Thymus (tissue), 11 donors: ENCODE measurements around the gene NR2F6. TPM values are rescaled to one million over a fixed set of nuclear protein-coding genes. Genes with fewer than 3 reads are reported as not detected.

Experiments used
- DNase-seq, 9 donors: peaks; one replicate each; pipeline ENCODE4 v3.0.0-alpha.2; 2013; ENCODE audit warnings: low spot score in 9 of 9, low read depth in 6 of 9, missing footprints in 1 of 9
- H3K27ac ChIP-seq, 2 donors: one replicate each; pipeline ENCODE4 v1.5.1; 2013; ENCODE audit warnings: control low read depth in 1 of 2, low read depth in 1 of 2, low read length in 1 of 2, mild to moderate bottlenecking in 1 of 2, moderate library complexity in 1 of 2
- H3K27me3 ChIP-seq, 2 donors: one replicate each; pipeline ENCODE4 v1.5.1; 2013; ENCODE audit warnings: low read length in 1 of 2; ENCODE audit not compliant: control insufficient read depth in 2 of 2, insufficient read depth in 1 of 2
- H3K36me3 ChIP-seq, 2 donors: one replicate each; pipeline ENCODE4 v1.5.1; 2013; ENCODE audit warnings: low read length in 1 of 2, mild to moderate bottlenecking in 1 of 2, moderate library complexity in 1 of 2; ENCODE audit not compliant: control insufficient read depth in 2 of 2, insufficient read depth in 2 of 2
- H3K4me1 ChIP-seq, 2 donors: one replicate each; pipeline ENCODE4 v1.5.1; 2013; ENCODE audit warnings: low read length in 2 of 2; ENCODE audit not compliant: control insufficient read depth in 2 of 2, insufficient read depth in 2 of 2
- H3K4me3 ChIP-seq, 2 donors: one replicate each; pipeline ENCODE4 v1.5.1; 2013; ENCODE audit warnings: low read length in 2 of 2, control low read depth in 1 of 2, mild to moderate bottlenecking in 1 of 2
- H3K9me3 ChIP-seq, 2 donors: one replicate each; pipeline ENCODE4 v1.5.1; 2013; ENCODE audit warnings: low read length in 1 of 2, mild to moderate bottlenecking in 1 of 2; ENCODE audit not compliant: control insufficient read depth in 2 of 2, insufficient read depth in 1 of 2
- WGBS: extraction: QIAGEN DNeasy Blood & Tissue Kit; methylation state at CpG from one replicate; pipeline ENCODE4 v1.1.7; 2013; 5-methylcytosine and 5-hydroxymethylcytosine counted together
- polyA plus RNA-seq: library from polyadenylated mRNA; stranded (reverse); fragments of 200-250 nt; gene quantifications from one replicate; pipeline ENCODE4 v1.2.3, GENCODE V29; 2013
- total RNA-seq: library from RNA; stranded (reverse); fragments of 120-200 nt; gene quantifications from one replicate; pipeline ENCODE4 v1.2.4, GENCODE V29; 2013
- donor health status: healthy.

Gene NR2F6
- total and polyA plus RNA-seq, 2 donors = 9.4 to 15.0 TPM

DNA sequence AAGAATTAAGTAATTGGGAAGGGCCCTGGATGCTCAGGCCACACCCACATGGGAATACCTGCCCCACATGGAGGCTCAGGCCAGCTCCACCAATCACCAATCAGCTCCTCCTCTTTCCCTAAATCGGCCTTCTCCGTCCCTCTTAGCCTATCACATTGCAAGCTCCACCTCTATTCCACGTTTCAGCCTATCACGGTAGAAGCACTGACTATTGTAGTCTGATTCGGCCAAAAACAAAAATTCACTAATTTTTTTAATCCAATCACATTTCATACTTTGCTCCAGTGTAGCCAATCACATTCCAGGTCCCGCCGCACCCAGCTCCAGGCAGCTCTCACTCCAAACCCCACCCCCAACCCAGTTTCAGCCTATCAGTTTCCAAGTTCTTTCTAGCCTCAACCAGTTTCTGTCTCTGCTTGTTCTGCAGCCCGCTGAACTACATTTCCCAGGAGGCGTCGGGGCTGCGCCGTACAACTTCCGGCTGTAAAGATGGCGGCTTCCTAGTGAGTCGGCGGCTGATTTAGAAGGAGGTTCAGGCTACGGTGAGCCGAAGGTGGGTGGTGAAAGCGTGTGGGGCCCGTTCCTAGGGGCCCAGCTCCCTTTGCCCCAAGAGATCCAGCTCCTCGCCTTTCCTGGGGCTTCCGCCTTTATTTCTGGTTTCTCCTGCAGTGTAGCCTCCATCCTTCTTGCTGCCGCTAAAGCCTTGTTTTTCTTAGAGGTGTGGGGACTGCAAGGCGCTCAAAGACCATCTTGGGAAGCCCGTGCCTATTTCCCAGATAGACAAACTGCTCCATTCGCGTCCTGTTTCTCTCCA lies 21.5 kb upstream of the NR2F6 start, which contains the start of gene BABAM1:
Gene BABAM1 (plus strand): TSS at position 469 of the 814 bp plus-strand sequence. CDS start 1,364 bp downstream, outside the sequence.
- Histone ChIP-seq H3K4me3 (peak within 1 kb of the TSS; percentile 78 to 95), H3K27ac (peak within 1 kb of the TSS; percentile 77 to 90), H3K36me3 (peaks cover 15 to 27% of the 10 kb centered on the region in 2 donors), H3K27me3 (no peaks in the 10 kb centered on the region), H3K9me3 (no peaks in the 10 kb centered on the region), H3K4me1 (peaks cover 7 to 26% of the 10 kb centered on the region in 2 donors)
- peak; percentile 93 to 99 (median 97) for DNase-seq
- WGBS = under 1% methylated on average over 27 of the region's 27 CpGs

DNA sequence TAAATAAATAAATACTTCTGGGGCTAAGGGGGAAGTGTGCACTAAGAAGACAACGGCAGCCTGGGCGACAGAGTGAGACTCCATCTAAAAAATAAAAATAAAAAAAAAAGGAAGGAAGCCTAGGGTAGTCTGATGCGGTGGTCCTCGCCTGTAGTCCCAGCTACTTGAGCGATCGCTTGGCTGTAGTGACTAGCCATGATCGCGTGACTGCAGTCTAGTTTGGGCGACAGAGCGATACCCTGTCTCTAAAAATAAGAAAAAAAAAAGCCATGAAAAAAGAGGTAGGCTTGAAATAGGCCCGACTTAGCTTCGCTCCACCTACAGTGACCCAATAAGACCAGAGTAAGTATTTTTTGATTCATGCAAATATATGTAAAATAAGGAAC lies 20.9 kb upstream of the NR2F6 start:
- Histone ChIP-seq H3K4me1 (peaks cover 7 to 26% of the 10 kb centered on the region in 2 donors), H3K9me3 (no peaks in the 10 kb centered on the region), H3K4me3 (no peak overlapping the region), H3K36me3 (peaks cover 9 to 21% of the 10 kb centered on the region in 2 donors), H3K27ac (peak overlapping the region; percentile 47 to 77), H3K27me3 (no peaks in the 10 kb centered on the region)
- WGBS = 47% methylated on average over 12 of the region's 12 CpGs
- DNase-seq = no peak

DNA sequence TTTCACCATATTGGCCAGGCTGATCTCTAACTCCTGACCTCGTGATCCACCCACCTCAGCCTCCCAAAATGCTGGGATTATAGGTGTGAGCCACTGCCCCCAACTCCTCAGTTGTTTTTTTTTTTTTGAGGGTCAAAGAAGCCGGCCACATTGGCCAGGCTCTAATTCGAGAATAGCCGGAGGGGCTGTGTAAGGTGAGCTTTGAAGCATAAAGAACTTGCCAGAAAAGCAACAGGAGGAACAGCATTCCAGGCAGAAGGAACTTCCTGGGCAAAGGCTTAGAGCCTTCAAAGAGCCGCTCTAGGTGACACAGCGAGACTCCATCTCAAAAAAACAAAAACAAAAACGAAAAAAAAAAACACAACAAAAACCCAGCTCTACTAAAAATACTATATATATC lies 20.3 kb upstream of the NR2F6 start:
- Histone ChIP-seq H3K4me3 (no peak overlapping the region), H3K36me3 (peaks cover 5 to 16% of the 10 kb centered on the region in 2 donors), H3K9me3 (no peaks in the 10 kb centered on the region), H3K27ac (no peak overlapping the region), H3K27me3 (no peaks in the 10 kb centered on the region), H3K4me1 (peaks cover 7 to 26% of the 10 kb centered on the region in 2 donors)
- no peak for DNase-seq
- WGBS = 95% methylated on average over 7 of the region's 7 CpGs

DNA sequence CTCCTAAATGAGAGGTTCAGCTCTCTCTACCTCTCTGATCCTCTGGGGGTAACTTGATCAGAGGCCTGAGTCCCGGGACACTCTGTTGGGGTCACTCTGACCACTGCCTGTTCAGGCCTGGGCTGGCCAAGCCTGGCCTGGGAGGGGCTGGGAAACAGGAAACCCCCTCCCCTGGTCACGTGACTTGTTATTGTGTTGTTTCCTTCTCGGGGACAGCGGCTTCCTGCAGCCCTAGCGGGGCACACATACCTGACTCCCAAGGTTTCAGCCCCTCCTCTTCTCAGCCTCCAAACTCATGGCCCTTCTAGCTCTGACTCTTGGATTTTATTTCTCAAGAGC lies 18.9 kb upstream of the NR2F6 start, which contains the start of gene USHBP1:
Gene USHBP1 (minus strand): TSS at position 105 of the 339 bp plus-strand sequence. CDS start 446 bp downstream, outside the sequence.
- Histone ChIP-seq H3K9me3 (peaks cover 1 to 11% of the 10 kb centered on the region in 2 donors), H3K27ac (no peak within 1 kb of the TSS), H3K4me1 (peaks cover 7 to 26% of the 10 kb centered on the region in 2 donors), H3K4me3 (no peak within 1 kb of the TSS), H3K36me3 (peaks cover 5 to 8% of the 10 kb centered on the region in 2 donors), H3K27me3 (no peaks in the 10 kb centered on the region)
- DNase-seq = peak in 1 of 9 donors; percentile 38
- 60% methylated on average over 5 of the region's 5 CpGs for WGBS

DNA sequence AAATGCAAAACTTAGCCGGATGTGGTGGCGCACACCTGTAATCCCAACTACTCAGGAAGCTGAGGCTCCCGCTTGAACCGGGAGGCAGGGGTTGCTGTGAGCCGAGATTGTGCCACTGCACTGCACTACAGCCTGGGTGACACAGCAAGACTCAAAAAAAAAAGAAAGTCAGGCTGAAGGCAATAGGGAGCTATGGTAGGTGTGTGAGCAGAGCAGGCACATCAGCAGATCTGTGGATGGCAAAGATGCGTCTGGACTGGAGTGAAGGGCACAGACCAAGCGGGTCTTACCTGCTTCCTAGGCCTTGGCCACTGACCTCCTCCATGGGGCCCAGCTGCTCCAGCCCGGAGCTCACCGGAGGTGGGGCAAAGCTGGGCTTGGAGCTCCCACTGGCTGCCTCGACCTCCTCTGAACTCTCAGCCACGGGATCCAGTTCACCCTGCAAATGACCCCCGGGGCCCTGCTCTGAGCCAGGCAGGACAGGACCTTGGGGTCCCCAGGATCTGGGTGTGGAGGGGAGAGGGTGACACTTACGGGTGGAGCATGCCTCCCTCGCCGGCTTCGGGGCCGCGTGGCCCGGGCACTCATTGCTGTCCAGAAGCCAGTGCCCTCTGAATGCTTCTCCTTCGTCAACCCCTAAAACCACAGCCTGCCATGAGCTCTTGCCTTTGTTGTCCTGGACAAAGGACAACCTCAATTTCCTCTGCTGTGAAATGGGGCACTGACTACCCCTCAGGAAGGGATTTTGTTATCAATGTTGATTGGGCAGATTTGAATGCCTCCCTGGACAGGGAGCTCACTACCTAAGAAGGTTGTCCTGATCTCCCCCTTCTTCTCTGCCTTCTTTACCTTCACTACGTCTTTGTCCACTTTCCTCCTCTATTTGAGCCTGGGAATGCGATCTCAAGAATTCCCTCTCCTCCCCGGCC lies 18.3 kb upstream of the NR2F6 start:
- Histone ChIP-seq H3K4me3 (no peak overlapping the region), H3K4me1 (peaks cover 7 to 26% of the 10 kb centered on the region in 2 donors), H3K27ac (no peak overlapping the region), H3K27me3 (no peaks in the 10 kb centered on the region), H3K36me3 (peaks cover 3 to 4% of the 10 kb centered on the region in 2 donors), H3K9me3 (peaks cover 1 to 17% of the 10 kb centered on the region in 2 donors)
- DNase-seq = no peak
- WGBS = 95% methylated on average over 23 of the region's 23 CpGs

DNA sequence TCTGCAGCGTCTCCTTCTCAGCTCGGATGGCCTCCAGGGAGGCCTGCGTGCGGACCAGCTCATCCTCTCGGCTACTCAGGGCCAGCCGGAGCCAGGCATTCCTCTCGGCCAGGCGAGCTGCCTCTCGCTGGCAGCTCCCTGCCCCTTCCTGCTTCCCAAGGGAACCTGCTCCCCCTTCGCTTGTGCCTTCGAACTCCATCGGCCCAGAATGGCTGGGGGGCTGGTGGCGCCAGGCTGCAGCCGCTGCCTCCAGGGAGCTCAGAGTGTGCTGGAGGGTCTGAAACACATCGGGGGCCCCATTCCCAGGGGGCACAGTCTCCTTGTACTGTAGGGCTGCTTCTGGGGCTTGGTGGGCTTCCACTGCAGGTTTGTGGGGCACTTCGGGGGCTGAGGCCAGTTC lies 16.8 kb upstream of the NR2F6 start:
- WGBS = 95% methylated on average over 16 of the region's 16 CpGs
- Histone ChIP-seq H3K9me3 (peaks cover 1 to 22% of the 10 kb centered on the region in 2 donors), H3K4me3 (no peak overlapping the region), H3K36me3 (no peaks in the 10 kb centered on the region), H3K4me1 (peaks cover under 1 to 18% of the 10 kb centered on the region in 2 donors), H3K27me3 (no peaks in the 10 kb centered on the region), H3K27ac (no peak overlapping the region)
- DNase-seq = no peak

DNA sequence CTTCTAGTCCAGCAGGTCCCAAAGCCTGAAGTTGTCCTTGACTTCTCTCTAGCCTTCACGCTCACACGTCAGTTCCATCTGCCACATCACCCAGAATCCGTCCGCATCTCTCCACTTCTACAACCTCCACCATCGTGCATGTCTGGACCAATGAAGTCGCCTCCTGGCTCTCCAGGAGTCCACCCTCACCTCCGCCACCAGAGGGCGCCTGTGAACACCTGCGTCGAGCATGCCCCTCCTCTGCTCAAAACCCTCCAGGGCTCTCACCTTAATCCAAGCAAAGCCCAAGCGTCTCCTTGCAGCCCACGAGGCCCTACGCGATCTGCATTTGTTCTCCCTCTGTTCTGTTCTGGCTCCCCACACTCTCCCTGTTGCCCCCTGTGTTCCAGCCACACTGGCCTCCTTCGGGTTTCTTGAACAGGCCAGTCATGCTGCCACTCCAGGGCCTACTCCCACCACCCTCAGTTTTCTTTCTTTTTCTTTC lies 15.2 kb upstream of the NR2F6 start:
- H3K9me3 ChIP-seq = peaks cover 1 to 22% of the 10 kb centered on the region in 2 donors
- peaks cover 0 to 9% of the 10 kb centered on the region in 2 donors for H3K4me1 ChIP-seq
- DNase-seq = peak; percentile 56 to 89 (median 76)
- no peak overlapping the region for H3K27ac ChIP-seq
- no peaks in the 10 kb centered on the region for H3K27me3 ChIP-seq
- no peak overlapping the region for H3K4me3 ChIP-seq
- H3K36me3 ChIP-seq = no peaks in the 10 kb centered on the region
- 39% methylated on average over 15 of the region's 15 CpGs for WGBS

DNA sequence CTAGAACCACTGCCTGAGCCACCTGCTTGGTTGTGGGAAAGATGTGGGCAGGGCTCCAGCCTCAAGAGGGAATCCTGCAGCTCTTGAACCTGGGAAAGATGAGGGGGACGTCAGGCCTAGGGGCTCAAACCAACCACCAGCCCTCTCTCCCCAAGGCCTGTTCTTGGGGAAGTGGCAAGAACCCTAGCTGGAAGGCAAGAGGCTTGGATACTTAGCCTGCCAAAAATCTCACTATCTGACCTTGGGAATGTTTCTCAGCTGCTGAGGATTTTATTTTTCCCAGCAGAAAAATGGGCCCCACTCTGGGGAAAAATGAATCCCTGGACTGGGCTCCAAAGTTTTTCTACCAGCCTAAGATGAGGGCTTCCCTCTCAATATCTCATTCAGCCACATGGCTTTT lies 14.2 kb upstream of the NR2F6 start:
- Histone ChIP-seq H3K27me3 (peaks cover 0 to 3% of the 10 kb centered on the region in 2 donors), H3K36me3 (no peaks in the 10 kb centered on the region), H3K4me3 (no peak overlapping the region), H3K4me1 (peaks cover 0 to 5% of the 10 kb centered on the region in 2 donors), H3K27ac (no peak overlapping the region), H3K9me3 (peaks cover 1 to 22% of the 10 kb centered on the region in 2 donors)
- no peak for DNase-seq
- 74% methylated on average over 1 of the region's 1 CpG for WGBS
